H9 (cell line): Measurements from ENCODE around the gene SUN1. TPM values are rescaled to one million over a fixed set of nuclear protein-coding genes. Genes with fewer than 3 reads are reported as not detected.

Experiments
- DNase-seq: peaks from one replicate; pipeline ENCODE4 v3.0.0-alpha.2; 2017
- H2AFZ ChIP-seq: one replicate; pipeline ENCODE4 v1.6.1; 2013; ENCODE audit warnings: mild to moderate bottlenecking, low read length, control low read depth, moderate library complexity
- H2AK5ac ChIP-seq: 2 replicates; pipeline ENCODE4 v1.6.1; 2013; ENCODE audit warnings: low read length, control low read depth, mixed read lengths; ENCODE audit not compliant: insufficient read length
- H2BK120ac ChIP-seq: one replicate; pipeline ENCODE4 v1.6.1; 2013; ENCODE audit warnings: low read depth, mild to moderate bottlenecking, low read length, control low read depth, inconsistent platforms; ENCODE audit not compliant: poor library complexity, severe bottlenecking
- H2BK12ac ChIP-seq: 2 replicates; pipeline ENCODE4 v1.6.1; 2013; ENCODE audit warnings: low read length, control low read depth, mixed read lengths, low read depth; ENCODE audit not compliant: insufficient read length
- H2BK15ac ChIP-seq: 2 replicates; pipeline ENCODE4 v1.6.1; 2013; ENCODE audit warnings: low read depth, low read length, control low read depth
- H2BK20ac ChIP-seq: one replicate; pipeline ENCODE4 v1.6.1; 2013; ENCODE audit warnings: low read depth, mild to moderate bottlenecking, low read length, control low read depth, inconsistent platforms; ENCODE audit not compliant: poor library complexity, severe bottlenecking
- H2BK5ac ChIP-seq: 2 replicates; pipeline ENCODE4 v1.6.1; 2013; ENCODE audit warnings: low read length, control low read depth, mixed read lengths; ENCODE audit not compliant: insufficient read length
- H3K14ac ChIP-seq: 2 replicates; pipeline ENCODE4 v1.6.1; 2013; ENCODE audit warnings: low read length, control low read depth; ENCODE audit not compliant: insufficient read depth
- H3K18ac ChIP-seq: 2 replicates; pipeline ENCODE4 v1.6.1; 2013; ENCODE audit warnings: low read depth, mild to moderate bottlenecking, mixed read lengths, low read length, control low read depth; ENCODE audit not compliant: insufficient read length
- H3K23ac ChIP-seq: 2 replicates; pipeline ENCODE4 v1.6.1; 2013; ENCODE audit warnings: low read length, control low read depth, mixed read lengths, low read depth; ENCODE audit not compliant: insufficient read length
- H3K23me2 ChIP-seq: 2 replicates; pipeline ENCODE4 v1.6.1; 2013; ENCODE audit warnings: low read depth, mild to moderate bottlenecking, mixed read lengths, low read length, control low read depth; ENCODE audit not compliant: insufficient read length, poor library complexity, severe bottlenecking
- H3K27ac ChIP-seq: 2 replicates; pipeline ENCODE4 v1.5.1; 2013; ENCODE audit warnings: low read length, control low read depth, mixed read lengths, low read depth; ENCODE audit not compliant: insufficient read length
- H3K27me3 ChIP-seq: 2 replicates; pipeline ENCODE4 v1.6.1; 2013; ENCODE audit warnings: low read length, control low read depth, inconsistent platforms; ENCODE audit not compliant: insufficient read depth
- H3K4ac ChIP-seq: 2 replicates; pipeline ENCODE4 v1.6.1; 2013; ENCODE audit warnings: low read depth, mild to moderate bottlenecking, control low read depth, inconsistent platforms, low read length, moderate library complexity
- H3K4me1 ChIP-seq: 2 replicates; pipeline ENCODE4 v1.6.1; 2013; ENCODE audit warnings: low read length, control low read depth, inconsistent platforms; ENCODE audit not compliant: insufficient read depth
- H3K4me2 ChIP-seq: 2 replicates; pipeline ENCODE4 v1.6.1; 2013; ENCODE audit warnings: low read length, control low read depth, mixed read lengths; ENCODE audit not compliant: insufficient read length, insufficient read depth
- H3K56ac ChIP-seq: 2 replicates; pipeline ENCODE4 v1.6.1; 2013; ENCODE audit warnings: low read depth, mild to moderate bottlenecking, mixed read lengths, low read length, control low read depth; ENCODE audit not compliant: insufficient read length
- H3K79me1 ChIP-seq: 2 replicates; pipeline ENCODE4 v1.6.1; 2013; ENCODE audit warnings: low read depth, mild to moderate bottlenecking, moderate library complexity, low read length, control low read depth, inconsistent platforms; ENCODE audit not compliant: insufficient read depth, poor library complexity, severe bottlenecking
- H3K79me2 ChIP-seq: 2 replicates; pipeline ENCODE4 v1.6.1; 2013; ENCODE audit warnings: low read length, control low read depth, inconsistent platforms; ENCODE audit not compliant: insufficient read depth
- H3K9ac ChIP-seq: 2 replicates; pipeline ENCODE4 v1.6.1; 2013; ENCODE audit warnings: low read length, control low read depth, mixed read lengths; ENCODE audit not compliant: insufficient read length; ENCODE audit errors: extremely low read depth
- H3K9me3 ChIP-seq: one replicate; pipeline ENCODE4 v1.6.1; 2013; ENCODE audit warnings: low read depth, low read length, inconsistent platforms; ENCODE audit not compliant: control insufficient read depth
- H3T11ph ChIP-seq: one replicate; pipeline ENCODE4 v1.6.1; 2013; ENCODE audit warnings: mild to moderate bottlenecking, low read length, control low read depth, inconsistent platforms
- H4K20me1 ChIP-seq: one replicate; pipeline ENCODE4 v1.6.1; 2013; ENCODE audit not compliant: control insufficient read depth, insufficient read length, insufficient read depth
- H4K5ac ChIP-seq: 2 replicates; pipeline ENCODE4 v1.6.1; 2013; ENCODE audit warnings: low read depth, mild to moderate bottlenecking, mixed read lengths, low read length, control low read depth; ENCODE audit not compliant: insufficient read length
- H4K8ac ChIP-seq: replicated peaks from 2 replicates; pipeline ENCODE4 v1.6.1; 2013; ENCODE audit warnings: low read length, control low read depth, mixed read lengths, low read depth; ENCODE audit not compliant: insufficient read length
- H4K91ac ChIP-seq: 2 replicates; pipeline ENCODE4 v1.6.1; 2013; ENCODE audit warnings: low read depth, mild to moderate bottlenecking, moderate library complexity, mixed read lengths, low read length, control low read depth; ENCODE audit not compliant: insufficient read length
- H3K27ac Mint-ChIP-seq, 3 experiments: 2 replicates in 2 of 3; 3 replicates in 1 of 3; pipeline ENCODE4 v1.8.0; 2020 to 2021; ENCODE audit warnings: mixed read lengths in 3 of 3, mild to moderate bottlenecking in 1 of 3, moderate library complexity in 1 of 3
- H3K27me3 Mint-ChIP-seq: 2 replicates; pipeline ENCODE4 v1.8.0; 2021; ENCODE audit warnings: low read depth, mild to moderate bottlenecking, moderate library complexity, mixed read lengths
- H3K36me3 Mint-ChIP-seq, 3 experiments: 2 replicates in 2 of 3; 3 replicates in 1 of 3; pipeline ENCODE4 v1.8.0; 2020 to 2021; ENCODE audit warnings: low read depth in 3 of 3, mixed read lengths in 3 of 3; ENCODE audit not compliant: insufficient read depth in 1 of 3
- H3K4me1 Mint-ChIP-seq, 2 experiments: 2 replicates each; pipeline ENCODE4 v1.8.0; 2020; ENCODE audit warnings: mixed read lengths in 2 of 2
- H3K4me3 Mint-ChIP-seq, 2 experiments: 2 replicates in 1 of 2; 3 replicates in 1 of 2; pipeline ENCODE4 v1.8.0; 2020 to 2021; ENCODE audit warnings: mild to moderate bottlenecking in 2 of 2, mixed read lengths in 2 of 2, moderate library complexity in 1 of 2
- H3K9me3 Mint-ChIP-seq, 2 experiments: 2 replicates in 1 of 2; 3 replicates in 1 of 2; pipeline ENCODE4 v1.8.0; 2020; ENCODE audit warnings: mild to moderate bottlenecking in 2 of 2, mixed read lengths in 2 of 2, moderate library complexity in 1 of 2
- CTCF ChIP-seq: fragments of 200-600 bp; sonication (generic); conservative IDR thresholded peaks from 3 replicates; pipeline ENCODE4 v1.8.0; 2021; ENCODE audit warnings: antibody characterized with exemption, mild to moderate bottlenecking
- WGBS: extraction: QIAGEN DNeasy Blood & Tissue Kit; methylation state at CpG from one replicate; pipeline ENCODE4 v1.1.7; 2013; ENCODE audit warnings: missing lambda C conversion rate, low lambda C conversion rate, mixed read lengths; ENCODE audit not compliant: insufficient read length; ENCODE audit errors: extremely low coverage; 5-methylcytosine and 5-hydroxymethylcytosine counted together
- total RNA-seq: library from RNA; stranded (reverse); gene quantifications from 2 replicates; pipeline ENCODE4 v1.2.1, GENCODE V29; 2021

The SUN1 gene
- total RNA-seq, 1 experiment from 2014 or later = 118 TPM

- Histone ChIP-seq H3K4me1 (no peaks in the 10 kb centered on the region), H4K5ac (no peak overlapping the region), H2BK20ac (no peak overlapping the region), H2BK120ac (no peak overlapping the region), H3K27me3 (no peaks in the 10 kb centered on the region), H2AK5ac (no peak overlapping the region), H3K27ac (no peak overlapping the region), H3K56ac (no peak overlapping the region), H3K4me2 (no peak overlapping the region), H3K79me1 (no peaks in the 10 kb centered on the region), H3K9ac (no peak overlapping the region), H3K9me3 (no peaks in the 10 kb centered on the region), H2AFZ (no peak overlapping the region), H4K91ac (no peak overlapping the region), H3K18ac (no peak overlapping the region), H4K20me1 (peaks cover 3% of the 10 kb centered on the region), H3K14ac (no peak overlapping the region), H3K79me2 (no peaks in the 10 kb centered on the region), H3T11ph (no peak overlapping the region), H2BK15ac (no peak overlapping the region), H2BK5ac (no peak overlapping the region), H3K4ac (no peak overlapping the region), H3K23me2 (no peaks in the 10 kb centered on the region), H2BK12ac (no peak overlapping the region), H3K23ac (no peak overlapping the region), H4K8ac (no peak overlapping the region)
- Mint-ChIP-seq H3K9me3 (no peaks in the 10 kb centered on the region), H3K36me3 (peaks cover 32 to 64% (median 60%) of the 10 kb centered on the region in 3 experiments), H3K4me3 (no peak overlapping the region), H3K27ac (no peak overlapping the region), H3K4me1 (no peaks in the 10 kb centered on the region), H3K27me3 (peaks cover 1% of the 10 kb centered on the region; the same call in 1 of the 2 replicates)
- DNase-seq = no peak
- TF ChIP-seq CTCF = no peak
- no CpG with 5 or more reads among the region's 40 CpGs for WGBS
Measured at GRCh38 chr7:894164-894867, 62.0 kb downstream of the SUN1 start.
